Naive thymus-derived CD4-positive, alpha-beta T cell (primary cell): ENCODE measurements around the gene ABCA2. TPM values are rescaled to one million over a fixed set of nuclear protein-coding genes. Genes with fewer than 3 reads are reported as not detected.

Source experiments
- ATAC-seq: fragments of 150-1000 bp; cut with Tn5 transposase; 2 replicates; pipeline ENCODE4 v1.10.0; 2021; ENCODE audit warnings: mild to moderate bottlenecking, moderate library complexity
- CTCF ChIA-PET: fragments of 350-600 bp; sonication (Branson Sonifier 250); formaldehyde crosslinking; loops from one replicate; lab custom pipeline; 2021; ENCODE audit warnings: antibody characterized with exemption; lab: Charles Lee
- POLR2A ChIA-PET: fragments of 350-600 bp; sonication (Branson Sonifier 250); formaldehyde crosslinking; loops from one replicate; lab custom pipeline; 2021; ENCODE audit warnings: antibody characterized with exemption, inconsistent platforms; lab: Charles Lee
- DNase-seq, 9 donors: peaks; one replicate each; pipeline versions ENCODE4 v3.0.0 to v3.0.0-alpha.2; 2020 to 2022; ENCODE audit warnings: mixed read lengths in 1 of 9
- H3K27ac ChIP-seq: one replicate; pipeline ENCODE4 v1.7.0; 2013; ENCODE audit warnings: mild to moderate bottlenecking, low read depth, low read length, moderate library complexity
- H3K27me3 ChIP-seq, 2 donors: one replicate each; pipeline ENCODE4 v1.7.0; 2013; ENCODE audit warnings: low read length in 2 of 2, mild to moderate bottlenecking in 2 of 2, moderate library complexity in 2 of 2; ENCODE audit not compliant: control insufficient read depth in 2 of 2, insufficient read depth in 2 of 2
- H3K36me3 ChIP-seq, 3 experiments: 1 replicate in 2 of 3; 2 replicates in 1 of 3; pipeline ENCODE4 v1.7.0; 2013; ENCODE audit warnings: low read length in 3 of 3, mild to moderate bottlenecking in 3 of 3, moderate library complexity in 1 of 3; ENCODE audit not compliant: insufficient read depth in 3 of 3, control insufficient read depth in 2 of 3
- H3K4me1 ChIP-seq, 2 donors: one replicate each; pipeline ENCODE4 v1.7.0; 2013; ENCODE audit warnings: low read length in 2 of 2, mild to moderate bottlenecking in 2 of 2, moderate library complexity in 1 of 2; ENCODE audit not compliant: control insufficient read depth in 2 of 2, insufficient read depth in 2 of 2
- H3K4me3 ChIP-seq: 2 replicates; pipeline ENCODE4 v1.7.0; 2013; ENCODE audit warnings: mild to moderate bottlenecking, low read length
- H3K9me3 ChIP-seq, 3 experiments: 1 replicate in 2 of 3; 2 replicates in 1 of 3; pipeline ENCODE4 v1.7.0; 2013; ENCODE audit warnings: low read length in 3 of 3; ENCODE audit not compliant: control insufficient read depth in 2 of 3
- H3K27ac Mint-ChIP-seq, 9 donors: one replicate each; pipeline ENCODE4 v1.8.0; 2020 to 2022; ENCODE audit warnings: mixed read lengths in 9 of 9, mild to moderate bottlenecking in 8 of 9, moderate library complexity in 5 of 9, inconsistent platforms in 2 of 9
- H3K27me3 Mint-ChIP-seq, 5 donors: one replicate each; pipeline ENCODE4 v1.8.0; 2021 to 2022; ENCODE audit warnings: mixed read lengths in 5 of 5, mild to moderate bottlenecking in 1 of 5
- H3K36me3 Mint-ChIP-seq, 5 donors: one replicate each; pipeline ENCODE4 v1.8.0; 2020 to 2022; ENCODE audit warnings: mixed read lengths in 5 of 5, mild to moderate bottlenecking in 3 of 5, inconsistent platforms in 1 of 5
- H3K4me1 Mint-ChIP-seq, 7 donors: one replicate each; pipeline ENCODE4 v1.8.0; 2020 to 2022; ENCODE audit warnings: mixed read lengths in 7 of 7, mild to moderate bottlenecking in 3 of 7, inconsistent platforms in 1 of 7
- H3K4me3 Mint-ChIP-seq, 10 donors: one replicate each; pipeline ENCODE4 v1.8.0; 2020 to 2022; ENCODE audit warnings: mild to moderate bottlenecking in 10 of 10, mixed read lengths in 10 of 10, moderate library complexity in 6 of 10, inconsistent platforms in 2 of 10
- H3K9me3 Mint-ChIP-seq, 11 donors: one replicate each; pipeline ENCODE4 v1.8.0; 2020 to 2022; ENCODE audit warnings: mixed read lengths in 11 of 11, mild to moderate bottlenecking in 4 of 11, inconsistent platforms in 1 of 11, moderate library complexity in 1 of 11
- intact Hi-C, 2 donors: fragments of 100-400 bp; cut with micrococcal nuclease; formaldehyde crosslinking; loops; one replicate each; pipeline ENCODE4 v1.15.1; 2023
- polyA plus RNA-seq, 2 donors: library from polyadenylated mRNA; unstranded; fragments of 300-500 nt; fragmentation: Illumina TruSeq; gene quantifications; one replicate each; pipeline ENCODE4 v1.2.3, GENCODE V29; 2021
- total RNA-seq, 6 experiments: library from RNA in 5 of 6; stranded (reverse) in 5 of 6; gene quantifications; 1 replicate in 5 of 6; 2 replicates in 1 of 6; pipeline ENCODE4 v1.2.3 and lab custom pipeline; 2021 to 2026

Gene ABCA2
- total and polyA plus RNA-seq, 7 experiments from 2014 or later = 1.8 to 112 (median 25.1) TPM

GRCh38 chr9:137030006-137030405, 2.0 kb upstream of the ABCA2 start:
- Mint-ChIP-seq H3K4me3 (peak overlapping the region in 7 of 10 donors; percentile 62 to 85 (median 74)), H3K36me3 (no peaks in the 10 kb centered on the region), H3K4me1 (peaks cover 20 to 47% (median 39%) of the 10 kb centered on the region in 7 donors), H3K27ac (peak overlapping the region in 1 of 9 donors; percentile 37), H3K9me3 (no peaks in the 10 kb centered on the region), H3K27me3 (peaks cover 0 to 11% (median 0%) of the 10 kb centered on the region in 5 donors)
- POLR2A ChIA-PET = interaction anchor here (1.0 to 1.2 kb wide), 2 partner anchors 34 to 182 kb away, joined by 3 to 5 read pairs; no protein-coding TSS in a partner anchor
- H3K4me3 ChIP-seq = peak overlapping the region; percentile 69
- no peak overlapping the region for H3K27ac ChIP-seq
- peaks cover 57 to 63% of the 10 kb centered on the region in 2 donors for H3K4me1 ChIP-seq
- ATAC-seq = no peak
- H3K36me3 ChIP-seq = no peaks in the 10 kb centered on the region
- CTCF ChIA-PET = interaction anchor here (0.6 to 1.7 kb wide), 12 partner anchors 12 to 577 kb away, joined by 3 to 9 read pairs (median 4); partner anchors contain the start of genes MAN1B1 and PAXX
- intact Hi-C loops = no loop called here
- no peak for DNase-seq
- no peaks in the 10 kb centered on the region for H3K27me3 ChIP-seq
- no peaks in the 10 kb centered on the region for H3K9me3 ChIP-seq

- H3K4me1 ChIP-seq = peaks cover 50 to 56% of the 10 kb centered on the region in 2 donors
- POLR2A ChIA-PET = interaction anchor here (1.0 to 1.2 kb wide), 2 partner anchors 35 to 182 kb away, joined by 3 to 5 read pairs; no protein-coding TSS in a partner anchor
- intact Hi-C loops = loop anchor here (1.0 to 2.0 kb wide), 2 partner anchors 42 to 207 kb away; partner anchors contain the start of gene SAPCD2 (in 1 of the 2)
Measured at GRCh38 chr9:137029058-137029936, 1.3 kb upstream of the ABCA2 start.

DNA sequence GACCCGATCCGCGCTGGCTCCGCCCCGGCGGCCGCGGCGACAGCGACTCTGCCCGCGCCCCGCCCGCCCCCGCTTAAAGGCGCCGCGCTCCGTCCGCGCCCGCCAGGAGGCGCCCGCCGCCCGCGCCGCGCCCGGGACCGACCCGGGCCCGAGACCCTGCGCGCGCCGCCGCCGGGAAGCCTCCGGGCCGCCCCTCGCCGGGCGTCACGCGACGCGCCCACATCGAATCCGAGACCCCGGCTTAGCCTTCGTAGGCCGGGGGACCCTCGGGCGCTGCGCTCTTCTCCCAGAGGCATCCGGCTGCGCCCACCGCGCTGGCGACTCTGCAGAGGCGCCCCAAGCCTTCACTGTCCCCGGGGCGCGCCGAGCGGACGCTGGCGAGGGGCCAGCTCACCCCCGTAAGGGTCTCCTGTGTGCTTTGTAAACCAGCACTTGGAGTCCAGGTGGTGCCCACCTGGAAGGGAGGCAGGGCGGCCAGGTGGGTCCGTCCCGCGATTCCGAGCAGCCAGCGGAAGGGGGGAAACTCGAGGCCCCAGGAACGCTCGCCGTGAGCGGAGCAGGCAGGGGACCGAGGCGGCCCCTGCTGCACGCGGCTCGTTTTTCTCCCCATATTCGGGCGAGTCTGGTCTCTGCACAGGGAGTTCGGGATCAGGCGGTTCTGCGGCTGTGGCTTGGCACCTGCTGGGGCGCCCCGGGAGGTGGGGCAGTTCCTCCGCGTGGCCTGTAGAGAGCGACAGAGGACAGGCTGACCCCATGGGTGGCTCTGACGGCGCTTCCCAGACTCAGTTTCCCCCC, 423 bp upstream of the ABCA2 start:
- Histone ChIP-seq H3K36me3 (no peaks in the 10 kb centered on the region), H3K27me3 (no peaks in the 10 kb centered on the region), H3K4me1 (peaks cover 49 to 56% of the 10 kb centered on the region in 2 donors), H3K9me3 (no peaks in the 10 kb centered on the region), H3K4me3 (peak overlapping the region; percentile 69), H3K27ac (peak overlapping the region; percentile 51)
- ATAC-seq (peak; percentile 73), DNase-seq (peak; percentile 31 to 86 (median 58))
- ChIA-PET POLR2A (no interaction called here), CTCF (interaction anchor here (0.6 to 1.7 kb wide), 17 partner anchors 11 to 590 kb away, joined by 3 to 9 read pairs (median 4); partner anchors contain the start of genes CLIC3, MAN1B1 and PAXX)
- H3K36me3 Mint-ChIP-seq = no peaks in the 10 kb centered on the region
- no peaks in the 10 kb centered on the region for H3K9me3 Mint-ChIP-seq
- H3K27me3 Mint-ChIP-seq = peaks cover 0 to 11% (median 0%) of the 10 kb centered on the region in 5 donors
- intact Hi-C loops = loop anchor here (1.0 to 2.0 kb wide), 3 partner anchors 36 to 208 kb away; partner anchors contain the start of genes PAXX (in 1 of the 2) and SAPCD2 (in 1 of the 2)
- H3K4me3 Mint-ChIP-seq = peak overlapping the region; percentile 71 to 85 (median 79)
- peaks cover 13 to 36% (median 32%) of the 10 kb centered on the region in 7 donors for H3K4me1 Mint-ChIP-seq
- H3K27ac Mint-ChIP-seq = peak overlapping the region in 1 of 9 donors; percentile 42

More at GRCh38 chr9:137029058-137029936, 1.3 kb upstream of the ABCA2 start:
- Histone ChIP-seq H3K27me3 (no peaks in the 10 kb centered on the region), H3K27ac (peak overlapping the region; percentile 51), H3K36me3 (no peaks in the 10 kb centered on the region), H3K9me3 (no peaks in the 10 kb centered on the region), H3K4me3 (peak overlapping the region; percentile 69)
- Mint-ChIP-seq H3K27me3 (peaks cover 0 to 11% (median 0%) of the 10 kb centered on the region in 5 donors), H3K27ac (peak overlapping the region in 2 of 9 donors; percentile 28 to 52), H3K9me3 (no peaks in the 10 kb centered on the region), H3K4me1 (peaks cover 13 to 40% (median 32%) of the 10 kb centered on the region in 7 donors), H3K36me3 (no peaks in the 10 kb centered on the region), H3K4me3 (peak overlapping the region; percentile 71 to 85 (median 79))
- CTCF ChIA-PET = interaction anchor here (0.6 to 1.7 kb wide), 19 partner anchors 11 to 591 kb away, joined by 3 to 9 read pairs (median 3); partner anchors contain the start of genes CLIC3, MAN1B1 and PAXX
- DNase-seq = peak; percentile 29 to 84 (median 52)
- ATAC-seq = peak; percentile 66

- Mint-ChIP-seq H3K9me3 (no peaks in the 10 kb centered on the region), H3K27ac (peak overlapping the region in 2 of 9 donors; percentile 31 to 67), H3K4me1 (peaks cover 13 to 30% (median 27%) of the 10 kb centered on the region in 7 donors), H3K27me3 (peaks cover 0 to 11% (median 0%) of the 10 kb centered on the region in 5 donors), H3K36me3 (no peaks in the 10 kb centered on the region), H3K4me3 (peak overlapping the region in 9 of 10 donors; percentile 58 to 94 (median 81))
- CTCF ChIA-PET = interaction anchor here (0.6 to 2.3 kb wide), 2 partner anchors 8 to 166 kb away, joined by 3 to 15 read pairs; no protein-coding TSS in a partner anchor
- Histone ChIP-seq H3K9me3 (no peaks in the 10 kb centered on the region), H3K4me3 (no peak overlapping the region), H3K27me3 (no peaks in the 10 kb centered on the region), H3K36me3 (no peaks in the 10 kb centered on the region), H3K27ac (no peak overlapping the region), H3K4me1 (peaks cover 42 to 45% of the 10 kb centered on the region in 2 donors)
- ATAC-seq (no peak), DNase-seq (no peak)
- intact Hi-C loops = no loop called here
- POLR2A ChIA-PET = interaction anchor here (0.5 to 1.7 kb wide), 3 partner anchors 8 to 35 kb away, joined by 3 to 7 read pairs (median 3); partner anchors contain the start of gene PAXX
Measured at GRCh38 chr9:137026828-137027227, 1.2 kb downstream of the ABCA2 start.

DNA sequence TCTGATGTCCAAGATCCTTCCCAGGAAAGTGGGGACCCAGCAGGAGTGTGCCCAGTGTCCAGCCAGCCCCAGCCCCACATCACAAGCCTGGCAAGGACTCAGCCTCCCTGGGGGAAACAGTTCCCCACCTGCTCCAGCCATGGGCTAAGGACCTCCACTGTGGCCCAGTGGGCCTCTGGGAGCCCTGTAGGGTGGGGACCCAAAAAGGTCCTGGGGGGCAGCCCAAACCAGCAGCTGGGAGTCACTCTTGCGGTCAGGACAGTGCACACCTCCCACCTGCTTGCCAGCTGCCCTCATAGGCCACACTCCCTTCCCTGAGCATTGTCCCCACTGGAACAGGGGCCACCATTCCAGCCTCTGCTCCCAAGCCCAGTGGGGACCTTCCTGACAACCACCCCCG, 1.7 kb downstream of the ABCA2 start:
- no peaks in the 10 kb centered on the region for H3K9me3 Mint-ChIP-seq
- Histone ChIP-seq H3K4me1 (peaks cover 38 to 41% of the 10 kb centered on the region in 2 donors), H3K27me3 (no peaks in the 10 kb centered on the region), H3K36me3 (no peaks in the 10 kb centered on the region), H3K27ac (no peak overlapping the region), H3K4me3 (no peak overlapping the region), H3K9me3 (no peaks in the 10 kb centered on the region)
- no peak for ATAC-seq
- CTCF ChIA-PET = interaction anchor here (0.9 to 2.3 kb wide), 2 partner anchors 9 to 20 kb away, joined by 5 to 15 read pairs; no protein-coding TSS in a partner anchor
- peak overlapping the region in 5 of 10 donors; percentile 13 to 85 (median 58) for H3K4me3 Mint-ChIP-seq
- intact Hi-C loops = no loop called here
- peak overlapping the region in 1 of 9 donors; percentile 2 for H3K27ac Mint-ChIP-seq
- H3K4me1 Mint-ChIP-seq = peaks cover 13 to 28% (median 25%) of the 10 kb centered on the region in 7 donors
- H3K36me3 Mint-ChIP-seq = no peaks in the 10 kb centered on the region
- H3K27me3 Mint-ChIP-seq = peaks cover 0 to 11% (median 0%) of the 10 kb centered on the region in 5 donors
- POLR2A ChIA-PET = interaction anchor here (0.8 to 1.7 kb wide), 2 partner anchors 9 to 34 kb away, joined by 3 to 7 read pairs; partner anchors contain the start of gene PAXX
- DNase-seq = no peak
